HepG2 (cell line): ENCODE results near the gene MXRA7. TPM values are rescaled to one million over a fixed set of nuclear protein-coding genes. Genes with fewer than 3 reads are reported as not detected.

Experiments used
- ATM ChIP-seq: fragments of 450-650 bp; IDR thresholded peaks from 2 replicates; pipeline ENCODE4 v1.7.1; 2017; ENCODE audit warnings: mild to moderate bottlenecking, borderline replicate concordance
- CC2D1A ChIP-seq: sonication (generic); formaldehyde crosslinking; IDR thresholded peaks from 2 replicates; pipeline ENCODE4 v1.8.1; 2023; ENCODE audit warnings: mild to moderate bottlenecking, missing genetic modification reagents
- GTF3A ChIP-seq: sonication (generic); formaldehyde crosslinking; conservative IDR thresholded peaks from 2 replicates; pipeline ENCODE4 v1.4.0; 2020; ENCODE audit warnings: mild to moderate bottlenecking, missing genetic modification reagents
- KDM6A ChIP-seq: IDR thresholded peaks from 2 replicates; pipeline ENCODE4 v1.6.1; 2016; ENCODE audit warnings: low read depth
- KLF6 ChIP-seq: IDR thresholded peaks from 2 replicates; pipeline ENCODE4 v1.8.0; 2016; ENCODE audit warnings: missing biosample characterization, missing genetic modification reagents
- MAZ ChIP-seq, 2 experiments: sonication (generic) in 1 of 2; formaldehyde crosslinking in 1 of 2; IDR thresholded peaks; 2 replicates each; pipeline versions ENCODE4 v1.5.0 to v1.6.1; 2012 to 2020; ENCODE audit warnings: low read depth in 2 of 2, mild to moderate bottlenecking in 2 of 2, borderline replicate concordance in 1 of 2, improper control_type of control experiment in 1 of 2, low read length in 1 of 2, missing genetic modification reagents in 1 of 2, moderate library complexity in 1 of 2
- MXD4 ChIP-seq: IDR thresholded peaks from 2 replicates; pipeline ENCODE4 v1.6.1; 2016; ENCODE audit warnings: mild to moderate bottlenecking, missing biosample characterization, missing genetic modification reagents
- REXO4 ChIP-seq: sonication (generic); formaldehyde crosslinking; IDR thresholded peaks from 2 replicates; pipeline ENCODE4 v1.8.0; 2022; ENCODE audit warnings: missing genetic modification reagents, mild to moderate bottlenecking, borderline replicate concordance
- RFXANK ChIP-seq: IDR thresholded peaks from 2 replicates; pipeline ENCODE4 v1.6.1; 2016
- SSRP1 ChIP-seq: IDR thresholded peaks from 2 replicates; pipeline ENCODE4 v1.6.1; 2016; ENCODE audit warnings: control low read depth
- polyA plus RNA-seq, 8 experiments: library from polyadenylated mRNA; depleted of rRNA in 3 of 8; stranded (reverse) in 7 of 8; unstranded in 1 of 8; fragments of >200 nt; fragmentation: Illumina TruSeq in 4 of 8; extraction: Trizol in 4 of 8; gene quantifications; 2 replicates each; pipeline versions ENCODE4 v1.2.1 to v1.2.3, GENCODE V29; 2011 to 2016; ENCODE audit warnings: low read depth in 4 of 8, missing spikeins in 1 of 8, mixed read lengths in 1 of 8; ENCODE audit not compliant: insufficient read depth in 1 of 8
- total RNA-seq, 5 experiments: library from RNA; depleted of rRNA; stranded (reverse); fragments of >200 nt; fragmentation: Illumina TruSeq; extraction: Trizol; gene quantifications; 2 replicates each; pipeline ENCODE4 v1.2.3, GENCODE V29; 2016; ENCODE audit warnings: low read depth in 1 of 5
- TF ChIP-seq, protein P1 (sequence below): sonication (generic); formaldehyde crosslinking; IDR thresholded peaks from 2 replicates; pipeline ENCODE4 v1.4.0; 2020; ENCODE audit warnings: low read depth, mild to moderate bottlenecking, missing genetic modification reagents
- TF ChIP-seq, protein P2 (sequence below): IDR thresholded peaks from 2 replicates; pipeline ENCODE4 v1.6.1; 2016; ENCODE audit warnings: mild to moderate bottlenecking, missing biosample characterization, missing genetic modification reagents
- TF ChIP-seq, protein P3 (sequence below): sonication (generic); formaldehyde crosslinking; IDR thresholded peaks from 2 replicates; pipeline ENCODE4 v1.8.1; 2022; ENCODE audit warnings: low read depth, mild to moderate bottlenecking, missing genetic modification reagents
- TF ChIP-seq, protein P4 (sequence below): sonication (generic); formaldehyde crosslinking; IDR thresholded peaks from 2 replicates; pipeline ENCODE4 v1.9.0; 2022; ENCODE audit warnings: low read depth, missing genetic modification reagents
- TF ChIP-seq, protein P5 (sequence below): sonication (generic); formaldehyde crosslinking; IDR thresholded peaks from 2 replicates; pipeline ENCODE4 v1.5.0; 2020; ENCODE audit warnings: mild to moderate bottlenecking, missing genetic modification reagents
- TF ChIP-seq, protein P6 (sequence below): IDR thresholded peaks from 2 replicates; pipeline ENCODE4 v1.6.1; 2016; ENCODE audit warnings: missing genetic modification reagents, missing compliant biosample characterization
- TF ChIP-seq, protein P7 (sequence below): sonication (generic); formaldehyde crosslinking; conservative IDR thresholded peaks from 2 replicates; pipeline ENCODE4 v1.8.0; 2022; ENCODE audit warnings: mild to moderate bottlenecking, moderate library complexity, missing genetic modification reagents

Gene MXRA7
- total and polyA plus RNA-seq, 2 of the 13 experiments (the other 11 are each of a cell fraction or from before 2014, with no cell fraction given), result 44.8 to 112 TPM

DNA sequence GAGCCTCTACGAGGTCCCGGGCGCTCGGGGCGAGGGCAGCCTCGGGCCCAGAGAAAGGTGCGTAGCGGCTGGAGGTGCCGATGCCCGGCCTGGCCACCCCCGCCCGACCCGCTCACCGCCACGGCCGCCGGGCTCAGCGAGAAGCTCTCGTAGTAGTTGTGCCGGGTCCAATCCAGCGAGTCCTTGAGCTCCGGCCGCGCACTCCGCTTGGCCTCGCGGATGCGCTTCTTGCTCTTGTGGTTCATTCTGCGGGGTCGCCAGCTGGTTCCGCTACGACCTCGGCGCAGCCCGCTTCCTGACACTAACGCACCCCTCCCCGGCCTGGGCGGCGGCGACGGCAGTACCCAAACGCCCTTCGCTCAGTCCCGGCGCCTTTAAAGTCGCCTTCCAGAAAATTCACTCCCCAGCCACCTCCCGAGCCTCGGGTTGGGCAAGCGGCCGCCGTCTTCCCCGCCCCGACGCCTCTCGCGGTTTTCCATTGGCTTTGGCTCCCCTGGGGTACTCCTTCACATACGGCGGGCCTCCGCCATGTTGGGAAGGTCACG, 15.5 kb upstream of the MXRA7 start, which contains the start of gene JMJD6 (continued):
- TF ChIP-seq, protein P1, sequence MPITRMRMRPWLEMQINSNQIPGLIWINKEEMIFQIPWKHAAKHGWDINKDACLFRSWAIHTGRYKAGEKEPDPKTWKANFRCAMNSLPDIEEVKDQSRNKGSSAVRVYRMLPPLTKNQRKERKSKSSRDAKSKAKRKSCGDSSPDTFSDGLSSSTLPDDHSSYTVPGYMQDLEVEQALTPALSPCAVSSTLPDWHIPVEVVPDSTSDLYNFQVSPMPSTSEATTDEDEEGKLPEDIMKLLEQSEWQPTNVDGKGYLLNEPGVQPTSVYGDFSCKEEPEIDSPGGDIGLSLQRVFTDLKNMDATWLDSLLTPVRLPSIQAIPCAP (CRISPR knock-in tag), result no peak
- TF ChIP-seq, protein P2, sequence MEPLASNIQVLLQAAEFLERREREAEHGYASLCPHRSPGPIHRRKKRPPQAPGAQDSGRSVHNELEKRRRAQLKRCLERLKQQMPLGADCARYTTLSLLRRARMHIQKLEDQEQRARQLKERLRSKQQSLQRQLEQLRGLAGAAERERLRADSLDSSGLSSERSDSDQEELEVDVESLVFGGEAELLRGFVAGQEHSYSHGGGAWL, result peak; percentile 51; the same call in 1 of the 2 replicates
- TF ChIP-seq REXO4 (CRISPR knock-in tag) (no peak), KDM6A (peak; percentile 5; the same call in 1 of the 2 replicates), MXD4 (CRISPR knock-in tag) (0 out of 2 replicates have a peak, but pooled peaks have one; percentile 38), GTF3A (CRISPR knock-in tag) (no peak), SSRP1 (CRISPR knock-in tag) (no peak), ATM (no peak), CC2D1A (CRISPR knock-in tag) (no peak), KLF6 (peak; percentile 91), MAZ (IDR thresholded peaks at IDR 0.05; ENCODE audit: borderline replicate concordance, low read depth, low read length) (peak; percentile 33; the same call in 1 of the 2 replicates), MAZ (CRISPR knock-in tag; IDR thresholded peaks at IDR 0.05; ENCODE audit: low read depth) (peak; percentile 84), RFXANK (CRISPR knock-in tag) (no peak)
- TF ChIP-seq, protein P3, sequence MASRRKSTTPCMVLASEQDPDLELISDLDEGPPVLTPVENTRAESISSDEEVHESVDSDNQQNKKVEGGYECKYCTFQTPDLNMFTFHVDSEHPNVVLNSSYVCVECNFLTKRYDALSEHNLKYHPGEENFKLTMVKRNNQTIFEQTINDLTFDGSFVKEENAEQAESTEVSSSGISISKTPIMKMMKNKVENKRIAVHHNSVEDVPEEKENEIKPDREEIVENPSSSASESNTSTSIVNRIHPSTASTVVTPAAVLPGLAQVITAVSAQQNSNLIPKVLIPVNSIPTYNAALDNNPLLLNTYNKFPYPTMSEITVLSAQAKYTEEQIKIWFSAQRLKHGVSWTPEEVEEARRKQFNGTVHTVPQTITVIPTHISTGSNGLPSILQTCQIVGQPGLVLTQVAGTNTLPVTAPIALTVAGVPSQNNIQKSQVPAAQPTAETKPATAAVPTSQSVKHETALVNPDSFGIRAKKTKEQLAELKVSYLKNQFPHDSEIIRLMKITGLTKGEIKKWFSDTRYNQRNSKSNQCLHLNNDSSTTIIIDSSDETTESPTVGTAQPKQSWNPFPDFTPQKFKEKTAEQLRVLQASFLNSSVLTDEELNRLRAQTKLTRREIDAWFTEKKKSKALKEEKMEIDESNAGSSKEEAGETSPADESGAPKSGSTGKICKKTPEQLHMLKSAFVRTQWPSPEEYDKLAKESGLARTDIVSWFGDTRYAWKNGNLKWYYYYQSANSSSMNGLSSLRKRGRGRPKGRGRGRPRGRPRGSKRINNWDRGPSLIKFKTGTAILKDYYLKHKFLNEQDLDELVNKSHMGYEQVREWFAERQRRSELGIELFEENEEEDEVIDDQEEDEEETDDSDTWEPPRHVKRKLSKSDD (CRISPR knock-in tag), result peak; percentile 80
- TF ChIP-seq, protein P4, sequence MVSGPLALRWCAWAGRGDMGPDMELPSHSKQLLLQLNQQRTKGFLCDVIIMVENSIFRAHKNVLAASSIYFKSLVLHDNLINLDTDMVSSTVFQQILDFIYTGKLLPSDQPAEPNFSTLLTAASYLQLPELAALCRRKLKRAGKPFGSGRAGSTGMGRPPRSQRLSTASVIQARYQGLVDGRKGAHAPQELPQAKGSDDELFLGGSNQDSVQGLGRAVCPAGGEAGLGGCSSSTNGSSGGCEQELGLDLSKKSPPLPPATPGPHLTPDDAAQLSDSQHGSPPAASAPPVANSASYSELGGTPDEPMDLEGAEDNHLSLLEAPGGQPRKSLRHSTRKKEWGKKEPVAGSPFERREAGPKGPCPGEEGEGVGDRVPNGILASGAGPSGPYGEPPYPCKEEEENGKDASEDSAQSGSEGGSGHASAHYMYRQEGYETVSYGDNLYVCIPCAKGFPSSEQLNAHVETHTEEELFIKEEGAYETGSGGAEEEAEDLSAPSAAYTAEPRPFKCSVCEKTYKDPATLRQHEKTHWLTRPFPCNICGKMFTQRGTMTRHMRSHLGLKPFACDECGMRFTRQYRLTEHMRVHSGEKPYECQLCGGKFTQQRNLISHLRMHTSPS, result no peak; the same call in none of the 2 replicates
- TF ChIP-seq, protein P5, sequence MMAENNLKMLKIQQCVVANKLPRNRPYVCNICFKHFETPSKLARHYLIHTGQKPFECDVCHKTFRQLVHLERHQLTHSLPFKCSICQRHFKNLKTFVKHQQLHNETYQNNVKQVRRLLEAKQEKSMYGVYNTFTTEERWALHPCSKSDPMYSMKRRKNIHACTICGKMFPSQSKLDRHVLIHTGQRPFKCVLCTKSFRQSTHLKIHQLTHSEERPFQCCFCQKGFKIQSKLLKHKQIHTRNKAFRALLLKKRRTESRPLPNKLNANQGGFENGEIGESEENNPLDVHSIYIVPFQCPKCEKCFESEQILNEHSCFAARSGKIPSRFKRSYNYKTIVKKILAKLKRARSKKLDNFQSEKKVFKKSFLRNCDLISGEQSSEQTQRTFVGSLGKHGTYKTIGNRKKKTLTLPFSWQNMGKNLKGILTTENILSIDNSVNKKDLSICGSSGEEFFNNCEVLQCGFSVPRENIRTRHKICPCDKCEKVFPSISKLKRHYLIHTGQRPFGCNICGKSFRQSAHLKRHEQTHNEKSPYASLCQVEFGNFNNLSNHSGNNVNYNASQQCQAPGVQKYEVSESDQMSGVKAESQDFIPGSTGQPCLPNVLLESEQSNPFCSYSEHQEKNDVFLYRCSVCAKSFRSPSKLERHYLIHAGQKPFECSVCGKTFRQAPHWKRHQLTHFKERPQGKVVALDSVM (CRISPR knock-in tag), result peak; percentile 6
- TF ChIP-seq, protein P6, sequence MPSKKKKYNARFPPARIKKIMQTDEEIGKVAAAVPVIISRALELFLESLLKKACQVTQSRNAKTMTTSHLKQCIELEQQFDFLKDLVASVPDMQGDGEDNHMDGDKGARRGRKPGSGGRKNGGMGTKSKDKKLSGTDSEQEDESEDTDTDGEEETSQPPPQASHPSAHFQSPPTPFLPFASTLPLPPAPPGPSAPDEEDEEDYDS (CRISPR knock-in tag), result peak; percentile 95
- TF ChIP-seq, protein P7, sequence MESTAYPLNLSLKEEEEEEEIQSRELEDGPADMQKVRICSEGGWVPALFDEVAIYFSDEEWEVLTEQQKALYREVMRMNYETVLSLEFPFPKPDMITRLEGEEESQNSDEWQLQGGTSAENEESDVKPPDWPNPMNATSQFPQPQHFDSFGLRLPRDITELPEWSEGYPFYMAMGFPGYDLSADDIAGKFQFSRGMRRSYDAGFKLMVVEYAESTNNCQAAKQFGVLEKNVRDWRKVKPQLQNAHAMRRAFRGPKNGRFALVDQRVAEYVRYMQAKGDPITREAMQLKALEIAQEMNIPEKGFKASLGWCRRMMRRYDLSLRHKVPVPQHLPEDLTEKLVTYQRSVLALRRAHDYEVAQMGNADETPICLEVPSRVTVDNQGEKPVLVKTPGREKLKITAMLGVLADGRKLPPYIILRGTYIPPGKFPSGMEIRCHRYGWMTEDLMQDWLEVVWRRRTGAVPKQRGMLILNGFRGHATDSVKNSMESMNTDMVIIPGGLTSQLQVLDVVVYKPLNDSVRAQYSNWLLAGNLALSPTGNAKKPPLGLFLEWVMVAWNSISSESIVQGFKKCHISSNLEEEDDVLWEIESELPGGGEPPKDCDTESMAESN (CRISPR knock-in tag), result no peak
